Left ventricle myocardium inferior (tissue), 1 donor: ENCODE results near the gene WBP1. TPM values are rescaled to one million over a fixed set of nuclear protein-coding genes. Genes with fewer than 3 reads are reported as not detected.

Source experiments
- DNase-seq: peaks from one replicate; pipeline ENCODE4 v3.0.0-alpha.2; 2020
- H3K27ac ChIP-seq: fragments of 200-600 bp; replicated peaks from 2 replicates; pipeline ENCODE4 v1.8.0; 2021
- H3K27me3 ChIP-seq: fragments of 200-600 bp; 2 replicates; pipeline ENCODE4 v1.8.0; 2021; ENCODE audit warnings: low read depth
- H3K36me3 ChIP-seq: fragments of 200-600 bp; 2 replicates; pipeline ENCODE4 v1.8.0; 2021
- H3K4me1 ChIP-seq: fragments of 200-600 bp; 2 replicates; pipeline ENCODE4 v1.8.0; 2021
- H3K4me3 ChIP-seq: fragments of 200-600 bp; 2 replicates; pipeline ENCODE4 v1.8.0; 2021; ENCODE audit warnings: mild to moderate bottlenecking, moderate library complexity
- H3K9me3 ChIP-seq: fragments of 200-600 bp; replicated peaks from 2 replicates; pipeline ENCODE4 v1.8.0; 2021
- intact Hi-C: fragments of 100-400 bp; cut with micrococcal nuclease; formaldehyde crosslinking; loops from one replicate; pipeline ENCODE4 v1.11.0; 2022
- total RNA-seq: library from RNA; stranded (reverse); fragmentation: NEBNext Ultra II Directional; extraction: Animal tissue kit (Norgen Biotek cat#: 25700); gene quantifications from one replicate; pipeline ENCODE4 v1.2.1, GENCODE V29; 2021
- TF ChIP-seq, protein P1 (sequence below): fragments of 200-600 bp; IDR thresholded peaks from 2 replicates; pipeline ENCODE4 v1.8.0; 2021; ENCODE audit warnings: antibody characterized with exemption, mild to moderate bottlenecking, borderline replicate concordance
- donor health status: DM: no; HTN: yes; CAD: no; lungs with severe emphysema.

Gene WBP1
- total RNA-seq, 1 donor from 2014 or later = 46.1 TPM

DNA sequence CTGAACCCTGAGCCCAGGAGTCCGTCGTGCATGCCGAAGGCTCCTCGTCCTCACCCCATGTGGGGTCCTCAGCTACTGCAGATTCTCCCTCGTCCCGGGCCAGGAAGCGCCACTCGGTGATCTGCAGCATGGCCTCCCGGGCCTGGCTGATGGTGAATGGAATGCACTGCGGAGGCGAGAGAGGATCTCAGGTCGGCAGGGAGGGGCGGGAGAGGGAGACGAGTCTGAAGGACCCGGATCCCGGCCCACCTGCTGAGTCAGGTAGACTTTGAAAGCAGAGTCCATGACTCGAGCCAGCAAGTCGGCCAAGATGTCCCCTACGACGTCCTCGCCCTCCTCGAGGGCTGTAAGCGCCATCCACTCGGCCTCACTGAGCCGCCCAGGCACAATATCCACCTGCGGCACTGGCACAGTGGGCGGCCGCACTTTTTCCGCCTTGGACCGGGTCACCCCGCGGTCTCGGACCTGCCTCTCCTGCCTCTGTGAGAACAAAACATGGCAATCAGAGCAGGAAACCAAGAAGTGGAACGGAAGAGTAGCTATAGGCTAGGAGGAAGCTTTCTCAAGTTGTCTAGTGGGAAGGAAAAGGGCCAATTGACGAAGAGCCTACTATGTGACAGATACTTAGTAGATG, 42.4 kb upstream of the WBP1 start:
- Histone ChIP-seq H3K27me3 (no peaks in the 10 kb centered on the region), H3K9me3 (no peaks in the 10 kb centered on the region), H3K27ac (peak overlapping the region; percentile 78), H3K36me3 (no peaks in the 10 kb centered on the region), H3K4me3 (peak overlapping the region; percentile 79), H3K4me1 (peaks cover 37% of the 10 kb centered on the region)
- TF ChIP-seq, protein P1, sequence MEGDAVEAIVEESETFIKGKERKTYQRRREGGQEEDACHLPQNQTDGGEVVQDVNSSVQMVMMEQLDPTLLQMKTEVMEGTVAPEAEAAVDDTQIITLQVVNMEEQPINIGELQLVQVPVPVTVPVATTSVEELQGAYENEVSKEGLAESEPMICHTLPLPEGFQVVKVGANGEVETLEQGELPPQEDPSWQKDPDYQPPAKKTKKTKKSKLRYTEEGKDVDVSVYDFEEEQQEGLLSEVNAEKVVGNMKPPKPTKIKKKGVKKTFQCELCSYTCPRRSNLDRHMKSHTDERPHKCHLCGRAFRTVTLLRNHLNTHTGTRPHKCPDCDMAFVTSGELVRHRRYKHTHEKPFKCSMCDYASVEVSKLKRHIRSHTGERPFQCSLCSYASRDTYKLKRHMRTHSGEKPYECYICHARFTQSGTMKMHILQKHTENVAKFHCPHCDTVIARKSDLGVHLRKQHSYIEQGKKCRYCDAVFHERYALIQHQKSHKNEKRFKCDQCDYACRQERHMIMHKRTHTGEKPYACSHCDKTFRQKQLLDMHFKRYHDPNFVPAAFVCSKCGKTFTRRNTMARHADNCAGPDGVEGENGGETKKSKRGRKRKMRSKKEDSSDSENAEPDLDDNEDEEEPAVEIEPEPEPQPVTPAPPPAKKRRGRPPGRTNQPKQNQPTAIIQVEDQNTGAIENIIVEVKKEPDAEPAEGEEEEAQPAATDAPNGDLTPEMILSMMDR = no peak
- DNase-seq = no peak
- intact Hi-C loops = no loop called here

DNA sequence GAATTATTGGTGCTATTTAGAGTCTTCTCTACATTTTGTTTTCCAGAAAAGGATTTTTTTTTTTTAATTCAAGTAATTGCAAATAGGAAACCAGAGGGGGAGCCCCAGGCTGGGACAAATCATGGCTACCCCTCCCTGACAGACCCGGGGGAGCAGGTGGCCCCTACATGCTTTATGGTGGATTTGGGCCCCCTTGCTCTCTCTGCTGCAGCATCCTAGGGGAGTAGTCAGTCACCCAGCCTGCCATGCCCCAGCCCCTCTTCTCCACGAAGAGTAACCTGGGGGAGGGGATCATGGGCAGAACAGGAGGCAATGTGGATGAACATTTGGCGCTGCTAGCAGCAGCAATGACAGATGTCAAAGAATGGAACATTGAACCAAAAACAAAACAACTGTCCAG, 41.5 kb upstream of the WBP1 start:
- intact Hi-C loops = no loop called here
- TF ChIP-seq, protein P1 = no peak

DNA sequence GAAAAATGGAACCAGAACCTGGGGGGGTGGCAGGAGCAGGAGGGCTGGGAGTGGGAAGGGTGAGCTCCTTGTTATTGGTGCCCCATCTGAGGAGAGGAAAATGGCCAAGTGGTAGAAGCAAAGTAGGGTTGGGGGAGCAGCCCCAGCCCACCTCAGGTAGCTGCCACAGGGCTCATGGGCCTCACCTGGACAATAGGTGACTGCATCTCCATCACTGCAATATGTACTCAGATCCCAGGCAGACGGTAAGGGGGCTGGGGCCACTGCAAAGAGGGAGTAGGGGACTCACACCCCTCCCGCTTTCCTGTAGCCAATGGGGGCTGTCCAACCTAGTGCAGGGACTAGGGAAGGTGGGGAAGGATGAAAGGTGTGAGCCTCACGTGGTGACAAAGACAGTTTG, 41.0 kb upstream of the WBP1 start:
- Histone ChIP-seq H3K36me3 (no peaks in the 10 kb centered on the region), H3K27ac (no peak overlapping the region), H3K27me3 (no peaks in the 10 kb centered on the region), H3K4me1 (peaks cover 50% of the 10 kb centered on the region), H3K9me3 (no peaks in the 10 kb centered on the region), H3K4me3 (no peak overlapping the region)
- TF ChIP-seq, protein P1 = no peak
- intact Hi-C loops = no loop called here
- no peak for DNase-seq

More for the DNA sequence above, 41.5 kb upstream of the WBP1 start:
- DNase-seq = no peak
- H3K27me3 ChIP-seq = no peaks in the 10 kb centered on the region
- H3K4me3 ChIP-seq = no peak overlapping the region
- no peaks in the 10 kb centered on the region for H3K36me3 ChIP-seq
- peaks cover 46% of the 10 kb centered on the region for H3K4me1 ChIP-seq
- no peak overlapping the region for H3K27ac ChIP-seq
- no peaks in the 10 kb centered on the region for H3K9me3 ChIP-seq

DNA sequence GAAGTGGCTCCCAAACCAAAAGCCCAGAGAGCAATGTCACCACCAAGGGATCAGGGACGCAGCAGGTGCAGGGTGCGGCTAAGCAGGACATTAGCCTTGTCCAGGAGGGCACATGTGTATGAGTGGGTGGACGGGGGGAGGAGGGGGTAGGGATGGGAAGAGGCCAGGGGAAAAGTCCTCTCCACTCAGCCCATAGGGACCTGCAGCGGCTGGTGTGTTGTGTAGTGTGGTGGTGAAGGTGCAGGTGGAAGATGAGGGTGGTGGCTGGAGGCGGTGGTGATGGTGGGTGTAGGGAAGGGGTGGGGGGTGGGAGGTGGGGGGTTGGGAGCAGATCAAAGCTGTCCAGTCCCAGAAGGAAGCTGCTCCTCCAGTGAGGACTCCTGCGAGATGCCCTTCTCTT, 40.5 kb upstream of the WBP1 start:
- no peak for DNase-seq
- no peaks in the 10 kb centered on the region for H3K36me3 ChIP-seq
- H3K4me1 ChIP-seq = peaks cover 51% of the 10 kb centered on the region
- no peaks in the 10 kb centered on the region for H3K27me3 ChIP-seq
- TF ChIP-seq, protein P1 = no peak
- no peak overlapping the region for H3K4me3 ChIP-seq
- intact Hi-C loops = no loop called here
- H3K9me3 ChIP-seq = no peaks in the 10 kb centered on the region
- peak overlapping the region; percentile 51 for H3K27ac ChIP-seq

DNA sequence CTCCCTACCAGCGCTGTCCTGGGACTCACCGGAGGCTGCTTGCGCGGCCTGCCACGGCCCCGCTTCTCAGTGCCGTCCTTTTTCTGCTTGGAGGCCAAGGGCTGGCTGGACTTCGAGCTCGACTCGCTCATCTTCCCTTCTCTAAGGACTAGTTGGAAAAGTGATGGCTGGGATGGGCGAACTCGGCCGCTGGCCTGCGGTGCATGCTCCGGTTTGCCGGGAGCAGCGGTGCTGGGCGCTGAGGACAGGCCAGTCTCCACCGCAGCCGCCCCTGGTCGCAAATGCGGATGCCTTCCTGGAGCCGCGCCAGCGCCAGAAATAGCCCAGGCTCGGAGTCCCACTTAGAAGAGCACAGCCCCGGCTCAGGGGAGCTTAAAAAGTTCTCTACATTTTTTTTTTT, 39.9 kb upstream of the WBP1 start:
- Histone ChIP-seq H3K9me3 (no peaks in the 10 kb centered on the region), H3K4me3 (peak overlapping the region; percentile 17), H3K27me3 (no peaks in the 10 kb centered on the region), H3K36me3 (no peaks in the 10 kb centered on the region), H3K4me1 (peaks cover 51% of the 10 kb centered on the region), H3K27ac (peak overlapping the region; percentile 51)
- DNase-seq = peak; percentile 77
- intact Hi-C loops = no loop called here
- TF ChIP-seq, protein P1 = no peak
